CD4-positive, alpha-beta T cell treated with Interleukin-2 at 100 ng/mL for 4 hours (primary cell): ENCODE measurements around the gene BUB1B.

Experiments used
- DNase-seq: peaks from one replicate; pipeline ENCODE4 v3.0.0-alpha.2; 2020; ENCODE audit warnings: low spot score

The BUB1B gene

GRCh38 chr15:40192942-40193341, 32.1 kb downstream of the BUB1B start:
- no peak for DNase-seq

DNA sequence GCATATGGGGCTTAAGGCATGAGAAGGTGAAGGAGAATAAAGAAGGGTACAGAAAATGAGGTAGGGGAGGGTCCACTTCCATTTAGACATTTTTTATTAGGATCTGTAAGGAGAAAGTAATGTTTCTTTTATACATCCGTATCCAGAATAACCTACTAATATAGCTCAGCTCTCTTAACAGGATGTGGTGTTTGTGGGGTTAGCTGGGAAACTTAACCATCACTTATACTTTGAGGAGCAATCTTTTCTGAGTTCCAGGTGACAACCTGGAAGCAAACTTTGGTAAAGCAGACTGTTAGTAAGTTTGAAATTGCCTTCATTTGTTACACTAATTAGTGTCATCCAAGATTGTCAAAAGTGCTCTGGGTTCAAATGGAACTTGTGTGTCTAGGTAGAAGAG, 36.6 kb downstream of the BUB1B start:
- DNase-seq, result peak; percentile 16

GRCh38 chr15:40198355-40199085, 37.7 kb downstream of the BUB1B start:
- no peak for DNase-seq

DNA sequence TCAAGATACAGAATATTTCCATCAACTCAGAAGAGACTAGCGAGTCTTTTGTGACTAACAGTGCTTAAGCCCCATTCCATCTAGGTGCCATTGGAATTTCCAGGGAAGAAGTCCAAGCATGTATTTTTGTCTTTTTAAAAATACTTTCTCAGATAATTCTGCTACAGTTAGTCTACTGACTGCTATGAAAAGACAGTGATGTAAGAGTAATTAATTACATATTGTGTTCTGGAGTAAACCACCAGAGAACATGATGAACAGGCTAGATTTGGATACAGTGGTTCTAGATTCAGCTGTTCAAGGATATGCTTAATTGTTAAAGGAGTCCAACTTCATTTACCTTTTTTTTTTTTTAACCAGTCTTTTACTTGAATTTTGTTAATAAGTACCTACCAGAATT, 43.2 kb downstream of the BUB1B start:
- no peak for DNase-seq

GRCh38 chr15:40217166-40217824, 56.4 kb downstream of the BUB1B start:
- peak; percentile 85 for DNase-seq

GRCh38 chr15:40219801-40220200, 58.9 kb downstream of the BUB1B start:
- no peak for DNase-seq

DNA sequence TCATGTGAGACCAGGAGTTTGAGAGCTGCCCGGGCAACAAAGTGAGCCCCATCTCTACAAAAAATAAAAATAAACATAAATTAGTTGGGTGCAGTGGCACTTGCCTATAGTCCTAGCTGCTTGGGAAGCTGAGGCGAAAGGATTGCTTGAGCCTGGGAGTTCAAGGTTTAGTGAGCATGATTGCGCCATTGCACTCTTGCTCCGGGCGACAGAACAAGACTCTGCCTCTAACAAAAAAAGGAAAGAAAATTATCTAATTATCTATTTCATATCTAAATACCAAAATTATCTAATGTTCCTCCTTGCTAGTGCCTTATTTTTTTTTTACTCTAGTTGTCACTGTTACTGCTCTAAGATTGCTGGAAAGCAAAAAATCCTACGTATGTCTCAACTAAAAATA, 61.3 kb downstream of the BUB1B start:
- no peak for DNase-seq

GRCh38 chr15:40226736-40227135, 65.9 kb downstream of the BUB1B start:
- no peak for DNase-seq

DNA sequence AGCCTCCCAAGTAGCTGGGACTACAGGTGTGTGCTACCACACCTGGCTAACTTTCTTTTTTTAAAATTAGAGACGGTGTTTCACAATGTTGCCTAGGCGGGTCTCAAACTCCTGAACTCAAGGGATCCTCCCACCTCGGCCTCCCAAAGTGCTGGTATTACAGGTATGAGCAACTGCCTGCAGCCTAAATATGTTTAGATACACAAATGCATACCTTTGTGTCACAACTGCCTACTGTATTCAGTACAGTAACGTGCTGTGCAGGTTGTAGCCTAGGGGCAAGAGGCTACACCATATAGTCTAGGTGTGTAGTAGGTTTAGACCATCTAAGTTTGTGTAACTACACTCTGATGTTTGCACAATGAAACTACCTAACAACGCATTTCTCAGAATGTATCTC, 68.4 kb downstream of the BUB1B start:
- no peak for DNase-seq

DNA sequence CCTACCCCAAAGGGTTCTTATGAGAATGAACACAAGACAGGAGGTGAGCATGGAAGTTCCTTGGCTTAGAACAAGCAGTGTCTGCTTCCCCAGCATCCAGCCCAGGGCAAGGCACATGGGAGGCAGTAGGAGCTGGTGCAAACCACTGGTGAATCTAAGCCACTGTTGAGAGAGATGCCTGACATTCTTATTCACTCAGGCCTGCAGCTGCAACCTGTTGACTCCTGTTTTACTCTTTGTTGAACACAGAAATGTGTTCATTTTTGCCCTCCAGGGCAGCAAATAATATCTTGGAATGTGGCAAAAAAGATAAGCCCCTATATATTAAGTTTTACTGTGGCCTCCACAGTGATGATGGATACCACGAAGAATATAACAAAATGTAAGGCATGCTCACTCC, 69.1 kb downstream of the BUB1B start:
- DNase-seq, result no peak

DNA sequence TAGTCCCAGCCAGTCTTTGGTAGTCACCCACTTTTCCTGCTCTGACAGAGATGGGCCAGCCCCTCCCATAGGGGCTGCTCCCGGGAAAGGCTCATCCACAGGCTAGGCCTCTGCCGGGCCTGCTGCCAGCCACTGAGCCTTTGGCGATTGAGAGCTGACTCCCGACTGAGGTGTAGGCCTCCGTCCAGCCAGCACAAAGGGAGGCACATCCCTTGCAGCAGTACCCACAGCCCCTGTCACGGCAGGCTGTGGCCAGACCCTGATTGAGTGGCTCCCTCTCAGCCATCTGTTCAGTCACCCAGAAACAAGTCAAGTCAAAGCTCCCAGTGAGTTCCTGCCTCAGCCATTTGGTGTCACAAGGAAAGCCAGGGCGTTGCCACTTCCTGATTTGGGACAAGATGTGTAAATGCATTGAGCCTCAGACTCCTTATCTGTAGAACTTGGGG, 71.8 kb downstream of the BUB1B start:
- DNase-seq, result no peak

GRCh38 chr15:40233727-40234577, 73.1 kb downstream of the BUB1B start:
- no peak for DNase-seq

DNA sequence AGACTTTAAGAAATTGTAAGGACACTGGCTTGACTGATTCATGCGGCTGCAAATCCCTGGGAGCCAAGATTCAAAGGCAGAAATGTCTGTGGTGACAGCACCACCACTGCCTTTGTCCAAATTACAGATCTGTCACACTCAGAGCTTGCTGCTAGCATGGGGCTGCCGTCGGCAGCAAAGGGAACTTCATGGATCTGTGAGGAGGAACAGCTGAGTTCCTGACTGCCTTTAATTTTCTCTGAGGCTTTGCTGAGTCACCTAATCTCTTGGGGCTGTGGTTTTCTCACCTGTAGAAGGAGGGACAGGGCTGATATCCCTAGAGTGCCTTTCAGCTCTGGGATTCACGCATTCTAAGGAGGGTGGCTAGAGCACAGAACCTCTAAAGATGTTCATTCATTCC, 73.9 kb downstream of the BUB1B start:
- no peak for DNase-seq

DNA sequence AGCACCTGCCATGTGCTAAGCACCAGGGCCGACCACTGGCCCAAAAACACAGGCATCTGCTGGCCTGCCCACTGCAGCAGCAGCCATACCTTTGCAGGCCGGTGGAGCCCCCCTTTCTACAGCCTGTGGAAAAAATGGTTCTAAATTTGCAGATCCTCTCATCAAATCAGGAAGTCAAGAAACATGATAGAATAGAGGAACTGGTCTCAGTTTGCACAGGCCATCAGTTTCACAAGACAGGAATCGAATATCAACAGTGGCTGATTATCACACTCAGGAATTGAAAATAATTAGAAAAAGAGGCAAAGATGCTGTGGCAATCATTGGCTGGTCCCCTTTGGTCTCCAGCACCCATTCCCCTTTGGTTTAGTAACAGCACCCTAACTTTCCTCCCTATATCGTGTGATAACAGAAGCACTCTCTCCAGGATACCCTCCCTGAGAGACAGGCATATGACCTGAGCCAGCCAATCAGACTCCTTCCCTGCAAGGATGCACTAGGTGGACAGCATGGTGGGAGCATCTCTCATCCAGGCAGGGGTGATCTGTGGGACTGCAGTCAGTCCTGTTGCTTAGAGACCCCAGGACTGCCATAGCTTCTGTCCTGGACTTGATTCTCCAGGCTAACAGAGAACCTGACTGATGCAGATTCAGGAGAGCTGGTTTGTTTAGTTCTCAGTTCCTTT, 74.5 kb downstream of the BUB1B start:
- DNase-seq, result no peak

DNA sequence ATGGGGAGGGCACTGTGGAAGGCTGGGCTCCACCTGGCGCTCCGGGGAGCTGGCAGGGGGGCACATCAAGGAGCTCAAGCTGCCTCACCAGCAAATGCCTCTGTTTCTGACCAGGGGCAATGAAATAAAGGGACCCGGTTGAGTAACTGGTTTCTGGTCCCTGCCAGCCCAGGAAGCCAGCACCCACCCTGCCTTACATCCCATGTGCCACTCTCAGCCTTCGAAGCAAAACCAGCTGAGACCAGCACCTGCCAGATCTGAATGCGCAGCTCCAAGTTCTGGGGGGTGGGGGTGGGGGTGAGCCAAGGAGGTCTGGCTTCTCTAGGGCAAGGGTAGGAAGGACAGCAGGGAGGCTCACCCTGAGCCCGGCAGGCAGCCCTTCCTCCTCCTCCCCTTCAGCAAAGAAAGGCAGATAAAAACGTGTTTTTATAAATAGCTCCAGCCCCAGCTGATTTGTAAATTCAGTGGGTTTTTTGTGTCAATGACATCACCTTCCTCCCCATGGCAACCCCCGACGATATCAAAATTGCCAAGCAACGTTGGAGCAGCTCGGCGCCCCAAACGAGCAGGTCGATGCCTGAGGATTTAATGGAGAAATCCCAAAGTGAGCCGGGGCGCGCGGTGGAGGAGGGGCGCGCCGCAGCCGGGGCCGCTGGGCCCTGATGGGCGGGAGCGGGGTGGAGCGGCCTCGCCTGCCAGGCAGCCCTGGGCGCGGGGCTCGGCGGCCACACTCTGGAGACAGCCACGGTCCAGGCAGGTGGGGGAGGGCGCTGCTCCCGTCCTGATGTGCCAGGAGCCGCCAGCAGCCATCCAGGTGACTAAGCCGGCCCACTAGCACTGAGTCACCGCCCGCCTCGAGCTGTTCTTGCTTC, 77.9 kb downstream of the BUB1B start, which contains the start of gene PAK6:
TSS of gene PAK6 (plus strand) at position 532 of the 872 bp plus-strand sequence. CDS start 25,723 bp downstream, outside the sequence.
- no peak for DNase-seq

GRCh38 chr15:40239404-40239692, 78.5 kb downstream of the BUB1B start:
- no peak for DNase-seq

GRCh38 chr15:40239693-40240618, 79.1 kb downstream of the BUB1B start:
- DNase-seq, result no peak

DNA sequence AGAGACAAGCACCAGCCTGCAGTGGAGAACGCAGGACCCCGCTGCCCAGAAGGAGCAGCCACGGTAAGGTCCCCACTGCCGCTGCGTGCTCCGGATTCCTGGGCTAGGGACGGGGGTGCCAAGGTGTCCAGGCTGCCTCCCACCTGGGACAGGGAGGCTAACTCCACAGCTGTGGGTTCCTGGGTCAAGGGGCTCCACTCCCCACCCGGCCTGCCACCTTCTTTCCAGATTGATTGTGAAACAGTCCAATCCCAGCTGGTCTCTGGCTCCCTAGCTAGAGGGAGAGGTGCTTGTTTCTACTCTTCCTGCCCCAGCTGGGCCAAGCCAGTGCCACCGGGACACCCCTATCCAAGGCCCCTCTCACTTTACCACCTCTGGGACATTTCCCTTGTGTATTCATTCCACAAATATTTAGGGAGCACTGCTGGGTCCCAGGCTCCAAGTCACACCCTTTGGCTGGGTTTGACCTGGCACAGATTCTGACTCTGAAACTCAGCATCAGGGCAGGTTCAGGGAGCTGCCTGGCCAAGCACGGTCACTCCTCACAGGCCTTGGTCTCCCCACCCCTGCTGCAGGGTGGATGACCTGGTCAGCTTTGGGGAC, 79.9 kb downstream of the BUB1B start:
- DNase-seq, result no peak

- DNase-seq, result no peak
These were observed 80.7 kb downstream of the BUB1B start for GRCh38 chr15:40241269-40242212.
